ENCODE data around the gene OR6K6.
A peak's percentile ranks its signal among the peaks of the same experiment; 100 is the strongest.

OR6K6 gene

DNA sequence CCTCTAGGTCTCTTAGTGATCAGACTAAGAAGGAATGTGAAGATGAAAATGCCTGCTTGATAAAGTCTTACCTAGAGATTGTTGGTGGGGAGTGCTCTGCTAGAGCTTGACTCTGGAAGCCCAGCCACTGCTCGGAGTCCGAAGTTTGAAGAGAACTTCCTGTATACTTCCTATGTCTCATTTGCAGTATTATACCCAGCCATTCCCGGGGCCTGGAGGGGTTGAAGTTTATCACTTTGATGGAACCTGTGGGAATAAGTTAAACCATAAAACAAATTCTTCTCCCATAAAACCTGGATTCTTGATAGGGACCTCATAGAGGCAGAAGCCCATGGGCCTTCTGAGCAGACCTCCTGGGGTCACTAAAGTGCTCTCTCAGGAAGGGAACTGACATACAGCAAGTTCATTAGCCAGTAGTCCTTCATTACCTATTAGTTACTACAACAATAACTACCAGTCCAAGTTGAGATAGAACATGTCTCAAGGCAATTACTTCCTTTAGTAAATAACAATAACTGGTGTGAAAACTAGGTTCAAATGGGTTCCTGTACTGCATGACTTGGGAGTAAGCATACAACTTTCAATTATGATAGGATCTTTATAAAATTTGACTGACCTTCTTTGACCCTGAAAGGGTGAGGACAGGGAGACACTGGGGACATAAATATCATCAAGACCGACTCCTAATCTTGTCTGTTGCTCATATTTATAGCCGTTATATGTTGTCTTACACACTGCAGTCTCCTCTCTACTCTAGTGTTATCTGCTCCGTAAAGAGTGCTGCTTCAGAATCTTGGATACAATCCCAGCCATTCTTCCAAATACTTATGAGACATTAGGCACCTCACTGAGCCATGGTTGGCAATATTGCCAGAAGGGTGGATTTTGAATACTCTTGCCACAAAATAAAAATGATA lies 17.7 kb downstream of the OR6K6 start, which contains the start of gene OR6N1:
Gene OR6N1 (minus strand): TSS at position 246 of the 917 bp plus-strand sequence. CDS start 5,513 bp downstream, outside the sequence.
- no peak within 1 kb of the TSS for H3K27ac Mint-ChIP-seq
- no peaks in the 10 kb centered on the region for H3K36me3 Mint-ChIP-seq (ENCODE audit: low read depth)
- DNase-seq = no peak
- H3K9me3 Mint-ChIP-seq = no peaks in the 10 kb centered on the region
- H3K4me3 Mint-ChIP-seq = no peak within 1 kb of the TSS
- H3K4me1 Mint-ChIP-seq (ENCODE audit: low read depth) = no peaks in the 10 kb centered on the region
- peaks cover 14% of the 10 kb centered on the region for H3K27me3 Mint-ChIP-seq

- DNase-seq = no peak
- no peaks in the 10 kb centered on the region for H3K4me1 Mint-ChIP-seq (ENCODE audit: low read depth)
- H3K27ac Mint-ChIP-seq = no peak within 1 kb of the TSS
- H3K4me3 Mint-ChIP-seq = no peak within 1 kb of the TSS
- no peaks in the 10 kb centered on the region for H3K27me3 Mint-ChIP-seq
- no peaks in the 10 kb centered on the region for H3K36me3 Mint-ChIP-seq (ENCODE audit: low read depth)
- H3K9me3 Mint-ChIP-seq = no peaks in the 10 kb centered on the region
These were observed 26.6 kb downstream of the OR6K6 start, which contains the start of gene OR6N2 for GRCh38 chr1:158781104-158781503. TSS of gene OR6N2 (minus strand) at chr1:158781204. CDS start at chr1:158777635, 3,569 bp downstream.

- no peak overlapping the region for H3K27ac Mint-ChIP-seq
- H3K27me3 Mint-ChIP-seq = peaks cover 2% of the 10 kb centered on the region
- H3K36me3 Mint-ChIP-seq (ENCODE audit: low read depth) = no peaks in the 10 kb centered on the region
- peak; percentile 41 for DNase-seq
- no peak overlapping the region for H3K4me3 Mint-ChIP-seq
- no peaks in the 10 kb centered on the region for H3K4me1 Mint-ChIP-seq (ENCODE audit: low read depth)
- H3K9me3 Mint-ChIP-seq = no peaks in the 10 kb centered on the region
These were observed 39.1 kb downstream of the OR6K6 start for GRCh38 chr1:158793604-158794003.

DNA sequence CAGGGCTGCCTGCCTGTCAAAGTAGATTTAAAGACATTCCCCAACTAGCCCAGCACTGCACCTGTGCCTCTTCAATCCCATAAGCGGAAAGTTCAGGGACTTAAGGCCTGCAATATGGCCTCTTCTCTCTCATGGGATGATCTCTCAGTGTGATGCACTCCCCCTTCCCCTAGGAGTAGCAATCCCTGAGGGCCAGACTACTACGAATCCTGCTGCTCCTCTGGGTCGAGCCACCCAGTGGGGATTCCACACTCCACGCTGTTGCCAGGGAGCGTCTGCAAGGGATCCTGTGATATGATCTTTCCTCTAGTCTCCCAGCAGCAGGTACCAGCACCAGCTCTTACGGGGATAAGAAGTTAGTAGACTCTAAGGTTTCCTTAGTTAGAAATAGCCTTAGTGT lies 39.7 kb downstream of the OR6K6 start:
- H3K4me3 Mint-ChIP-seq = no peak overlapping the region
- no peaks in the 10 kb centered on the region for H3K36me3 Mint-ChIP-seq (ENCODE audit: low read depth)
- no peak for DNase-seq
- H3K27me3 Mint-ChIP-seq = peaks cover 2% of the 10 kb centered on the region
- H3K9me3 Mint-ChIP-seq = no peaks in the 10 kb centered on the region
- H3K27ac Mint-ChIP-seq = no peak overlapping the region
- peaks cover 1% of the 10 kb centered on the region for H3K4me1 Mint-ChIP-seq (ENCODE audit: low read depth)

DNA sequence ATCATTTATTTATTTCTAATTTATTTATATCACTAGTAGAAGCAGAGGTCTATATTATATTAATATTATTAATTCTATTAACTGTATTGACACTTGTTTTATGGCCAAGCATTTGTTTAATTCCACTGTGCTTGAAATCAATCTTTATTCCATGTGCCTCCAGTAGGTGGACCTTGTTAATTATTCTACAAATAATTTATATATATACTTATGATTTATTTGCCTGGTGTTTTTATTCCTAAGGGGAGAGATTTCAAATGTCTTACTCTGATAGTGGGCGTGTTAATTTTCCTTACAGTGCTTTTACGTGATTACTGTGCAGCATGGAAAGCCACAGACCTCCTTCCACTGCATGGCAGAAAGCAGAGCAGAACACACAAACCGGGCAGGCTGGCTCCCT lies 44.0 kb downstream of the OR6K6 start:
- no peaks in the 10 kb centered on the region for H3K36me3 Mint-ChIP-seq (ENCODE audit: low read depth)
- H3K9me3 Mint-ChIP-seq = no peaks in the 10 kb centered on the region
- peaks cover 10% of the 10 kb centered on the region for H3K4me1 Mint-ChIP-seq (ENCODE audit: low read depth)
- H3K27me3 Mint-ChIP-seq = peaks cover 21% of the 10 kb centered on the region
- no peak for DNase-seq
- no peak overlapping the region for H3K4me3 Mint-ChIP-seq
- no peak overlapping the region for H3K27ac Mint-ChIP-seq

- no peak overlapping the region for H3K27ac Mint-ChIP-seq
- peaks cover 25% of the 10 kb centered on the region for H3K27me3 Mint-ChIP-seq
- no peaks in the 10 kb centered on the region for H3K9me3 Mint-ChIP-seq
- H3K36me3 Mint-ChIP-seq (ENCODE audit: low read depth) = no peaks in the 10 kb centered on the region
- no peak for DNase-seq
- peaks cover 10% of the 10 kb centered on the region for H3K4me1 Mint-ChIP-seq (ENCODE audit: low read depth)
- no peak overlapping the region for H3K4me3 Mint-ChIP-seq
These were observed 45.2 kb downstream of the OR6K6 start for GRCh38 chr1:158799689-158800088.

DNA sequence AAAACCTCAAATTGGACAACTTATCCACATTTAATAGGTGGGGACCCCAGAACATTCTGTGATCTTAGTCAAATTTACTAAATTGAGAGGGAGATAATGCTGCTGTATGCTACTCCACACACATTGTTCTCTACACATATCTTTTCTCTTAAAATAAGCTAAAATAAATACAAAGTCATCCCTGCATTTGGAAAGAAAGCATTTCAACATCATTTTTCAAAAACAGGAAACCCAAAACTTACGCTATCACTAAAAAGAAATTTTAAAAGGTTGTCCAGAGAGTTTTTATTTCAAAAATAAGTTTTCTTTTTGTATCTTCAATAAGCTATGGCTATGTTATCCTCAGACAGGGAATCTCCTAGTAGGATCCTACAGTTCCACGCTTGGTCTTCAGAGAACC lies 46.0 kb downstream of the OR6K6 start:
- Mint-ChIP-seq H3K36me3 (ENCODE audit: low read depth) (no peaks in the 10 kb centered on the region), H3K4me1 (ENCODE audit: low read depth) (peaks cover 10% of the 10 kb centered on the region), H3K27me3 (peaks cover 25% of the 10 kb centered on the region), H3K9me3 (no peaks in the 10 kb centered on the region), H3K4me3 (no peak overlapping the region), H3K27ac (no peak overlapping the region)
- no peak for DNase-seq

- Mint-ChIP-seq H3K27me3 (peaks cover 28% of the 10 kb centered on the region), H3K27ac (no peak overlapping the region), H3K9me3 (no peaks in the 10 kb centered on the region), H3K4me1 (ENCODE audit: low read depth) (peaks cover 10% of the 10 kb centered on the region), H3K36me3 (ENCODE audit: low read depth) (no peaks in the 10 kb centered on the region), H3K4me3 (no peak overlapping the region)
- DNase-seq = no peak
These were observed 46.9 kb downstream of the OR6K6 start for GRCh38 chr1:158801396-158801795.

GRCh38 chr1:158803678-158804077 lies 49.2 kb downstream of the OR6K6 start:
- peaks cover 36% of the 10 kb centered on the region for H3K27me3 Mint-ChIP-seq

More at GRCh38 chr1:158803678-158804077, 49.2 kb downstream of the OR6K6 start:
- Mint-ChIP-seq H3K36me3 (ENCODE audit: low read depth) (no peaks in the 10 kb centered on the region), H3K4me1 (ENCODE audit: low read depth) (peaks cover 10% of the 10 kb centered on the region), H3K9me3 (no peaks in the 10 kb centered on the region), H3K27ac (no peak overlapping the region), H3K4me3 (no peak overlapping the region)
- no peak for DNase-seq

All from activated T-cell treated with anti-CD3 and anti-CD28 coated beads, Interleukin-2, amount 50 U/mL, for 24 hours (primary cell).